HG02884 (cell line): ENCODE measurements around the gene LCORL.
"Not testable (repeated sequence)": the region's sequence is repeated elsewhere in the genome, so short reads cannot be mapped to it uniquely, and the experiment has no call there.

Experiments
- ATAC-seq: cut with Tn5 transposase; IDR thresholded peaks from one replicate; pipeline ENCODE4 v1.9.1; 2021; ENCODE audit warnings: mild to moderate bottlenecking, moderate library complexity; ENCODE audit not compliant: unreplicated experiment

Gene LCORL

DNA sequence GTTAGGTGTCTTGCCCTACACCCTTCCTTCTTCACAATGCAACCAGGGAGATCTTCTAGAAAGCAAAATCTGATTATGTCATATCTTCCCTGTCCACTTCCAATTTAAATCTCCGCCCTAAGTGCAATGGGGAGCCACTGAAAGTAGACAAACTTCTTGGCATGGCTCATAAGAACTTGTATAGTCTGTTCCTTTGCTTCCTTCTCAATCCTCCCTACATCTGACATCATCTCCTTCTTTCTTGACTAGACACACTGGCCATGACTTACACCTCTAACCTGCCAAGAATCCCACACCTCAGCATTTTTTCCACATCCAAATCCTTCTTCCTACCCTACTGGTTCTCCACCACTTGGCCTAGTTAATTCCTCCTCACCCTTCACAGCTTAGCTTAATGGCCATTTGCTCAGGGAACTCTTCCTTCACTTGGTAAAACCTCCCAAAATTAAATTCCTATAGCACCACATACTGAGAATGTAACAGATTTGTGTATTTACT, 155.6 kb downstream of the LCORL start:
- no peak for ATAC-seq

GRCh38 chr4:17861906-17862305, 159.6 kb downstream of the LCORL start:
- not testable (repeated sequence) for ATAC-seq

- no peak for ATAC-seq
These were observed 161.7 kb downstream of the LCORL start for GRCh38 chr4:17859793-17860406.

- ATAC-seq: no peak
These were observed 167.5 kb downstream of the LCORL start for GRCh38 chr4:17854036-17854435.

DNA sequence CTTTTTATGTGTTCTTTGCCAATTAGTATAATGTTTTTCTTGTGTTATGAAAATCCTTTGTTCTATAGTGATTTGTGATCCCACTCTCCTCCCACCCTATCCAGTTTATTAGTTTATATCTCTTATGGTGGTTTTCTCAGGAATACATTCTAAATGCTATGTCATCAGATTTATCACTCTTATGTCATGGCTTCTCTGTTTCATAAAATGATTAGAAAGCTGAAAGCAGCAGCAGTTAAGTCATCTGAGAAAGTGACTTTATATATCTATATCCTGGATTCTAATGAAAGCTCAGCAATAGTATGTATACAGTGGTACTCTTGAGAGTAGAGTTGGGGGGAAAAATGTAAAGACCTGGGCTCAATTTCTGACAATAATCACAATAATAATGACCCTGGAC, 169.6 kb downstream of the LCORL start:
- ATAC-seq: no peak

GRCh38 chr4:17850295-17850694, 171.3 kb downstream of the LCORL start:
- not testable (repeated sequence) for ATAC-seq

DNA sequence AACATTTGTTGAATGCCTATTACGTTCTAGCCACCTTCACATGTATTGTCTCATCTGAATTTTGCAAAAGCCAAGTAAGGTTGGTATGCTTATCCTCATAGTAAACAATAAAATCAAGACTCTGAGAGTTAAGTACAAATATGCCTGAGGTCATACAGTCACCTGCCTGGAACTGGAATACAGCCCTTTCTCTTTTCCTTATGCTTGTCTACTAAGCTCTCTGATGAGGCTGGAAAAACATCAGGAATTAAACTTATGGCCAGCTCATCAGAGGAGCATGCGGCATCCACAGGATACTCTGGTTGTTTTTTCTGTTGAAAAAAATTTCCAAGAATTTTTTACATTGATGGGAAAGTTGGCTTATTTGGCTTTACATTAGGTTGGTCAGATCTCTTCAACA, 175.3 kb downstream of the LCORL start:
- no peak for ATAC-seq

DNA sequence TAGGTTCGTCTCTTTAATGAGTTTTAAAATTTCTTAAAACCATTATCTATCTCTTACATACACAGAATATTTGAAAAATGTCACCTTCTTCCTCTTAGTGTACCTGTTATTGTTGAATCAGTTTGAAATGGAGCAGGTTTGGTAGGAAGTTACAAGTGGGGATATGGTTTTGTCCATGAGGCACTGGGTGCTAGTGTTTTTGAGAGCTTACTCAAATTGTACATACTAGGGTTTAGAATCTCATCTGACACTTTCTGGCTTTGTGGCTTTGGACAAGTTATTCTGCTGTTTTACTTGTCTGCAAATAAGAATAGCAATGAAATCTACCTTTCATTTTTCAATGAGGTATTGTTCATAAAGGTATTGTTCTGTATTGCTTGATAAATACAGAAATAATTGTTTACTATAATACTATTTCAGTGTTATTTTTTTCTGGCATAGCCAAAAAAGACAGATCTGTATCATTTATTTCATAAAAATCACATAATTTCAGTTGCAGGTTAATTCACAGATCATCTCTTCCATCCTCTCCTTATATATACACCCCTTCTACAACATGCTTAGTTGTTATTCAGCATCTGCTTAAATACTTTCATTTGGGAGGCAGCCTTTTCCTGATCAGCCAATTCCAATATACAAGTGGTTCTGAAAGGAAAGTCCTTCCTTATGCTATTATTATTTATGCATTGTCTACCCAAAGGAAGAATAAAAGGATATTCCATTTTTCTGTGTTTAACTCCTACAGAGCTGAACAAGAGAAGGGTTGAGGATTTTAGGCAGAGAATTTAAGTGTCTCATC, 197.5 kb downstream of the LCORL start:
- ATAC-seq: no peak

GRCh38 chr4:17817027-17817426, 204.5 kb downstream of the LCORL start:
- ATAC-seq: peak; percentile 78

DNA sequence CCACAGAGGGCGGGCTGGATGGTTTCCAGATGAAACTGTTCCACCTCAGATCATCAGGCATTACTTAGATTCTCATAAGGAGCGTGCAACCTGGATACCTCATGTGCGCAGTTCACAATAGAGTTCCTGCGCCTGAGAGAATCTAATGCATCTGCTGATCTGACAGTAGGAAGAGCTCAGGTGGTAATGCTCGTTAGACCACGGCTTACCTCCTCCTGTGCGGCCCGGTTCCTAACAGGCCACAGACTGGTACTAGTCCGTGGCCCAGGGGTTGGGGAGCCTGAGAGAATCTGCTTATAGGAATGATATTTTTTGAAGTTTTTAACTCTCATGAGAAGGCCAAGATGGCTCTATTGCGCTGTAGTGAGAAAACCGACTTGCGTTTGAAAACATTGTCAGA, 205.4 kb downstream of the LCORL start:
- ATAC-seq: no peak

DNA sequence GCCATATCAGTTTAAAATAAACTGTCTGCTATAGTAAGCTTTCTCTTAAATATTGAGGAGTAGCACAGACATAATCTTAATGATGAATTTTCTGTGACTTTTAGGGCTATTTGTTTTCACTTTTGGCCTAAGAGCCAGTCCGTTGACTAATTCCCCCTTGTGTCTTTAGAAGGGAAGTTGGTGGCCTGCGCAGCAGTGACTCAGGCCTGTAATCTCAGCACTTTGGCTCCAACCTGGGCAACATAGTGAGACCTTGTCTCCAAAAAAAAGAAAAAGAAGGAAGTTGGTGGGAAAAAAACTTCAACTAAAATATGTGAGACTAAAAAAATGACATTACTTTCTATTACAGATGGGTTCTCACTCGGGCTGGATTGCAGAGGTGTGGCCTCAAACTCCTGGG, 207.4 kb downstream of the LCORL start:
- ATAC-seq: no peak

GRCh38 chr4:17812801-17813200, 208.8 kb downstream of the LCORL start:
- no peak for ATAC-seq

DNA sequence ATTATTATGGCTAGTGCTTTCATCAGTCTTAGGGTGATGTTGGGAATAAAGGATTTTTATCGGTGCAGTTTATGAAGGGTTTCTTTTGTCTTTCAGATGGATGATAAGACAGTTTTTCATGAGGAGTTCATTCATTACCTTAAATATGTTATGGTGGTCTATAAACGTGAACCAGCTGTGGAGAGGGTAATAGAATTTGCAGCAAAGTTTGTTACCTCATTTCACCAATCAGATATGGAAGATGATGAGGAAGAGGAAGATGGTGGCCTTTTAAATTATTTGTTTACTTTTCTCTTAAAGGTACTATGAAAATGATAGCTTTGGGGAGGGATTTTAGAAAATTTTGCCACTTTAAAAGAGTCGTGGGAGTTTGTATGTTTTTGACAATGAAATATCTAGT, 209.4 kb downstream of the LCORL start:
- no peak for ATAC-seq

DNA sequence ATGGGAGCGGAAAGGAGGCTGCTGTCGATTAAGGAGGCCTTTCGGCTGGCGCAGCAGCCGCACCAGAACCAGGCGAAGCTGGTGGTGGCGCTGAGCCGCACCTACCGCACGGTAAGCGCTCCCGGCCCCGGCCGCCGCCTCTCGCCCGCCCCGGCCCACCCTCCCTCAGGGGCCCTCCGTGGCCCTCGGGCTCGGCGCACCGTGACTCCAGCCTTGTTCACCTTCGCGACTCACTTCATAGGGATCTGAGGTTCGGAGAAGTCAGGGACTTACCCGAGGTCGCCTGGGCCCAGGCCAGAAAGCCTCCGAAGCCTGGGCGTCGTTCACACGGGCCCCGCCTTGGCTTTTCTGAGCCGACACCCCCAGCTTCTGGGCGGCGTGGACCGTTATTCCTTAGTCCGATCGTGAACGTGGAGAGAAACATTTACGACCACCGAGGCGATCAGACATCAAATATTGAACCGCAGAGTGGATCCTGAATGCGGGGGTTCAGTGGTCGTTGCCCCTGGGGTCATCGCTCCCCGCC, 210.4 kb downstream of the LCORL start:
- peak; percentile 18 for ATAC-seq

GRCh38 chr4:17810260-17811077, 211.1 kb downstream of the LCORL start, which contains the start of the genes DCAF16 and NCAPG:
DCAF16 (minus strand) TSS chr4:17810757; CDS start chr4:17804141, 6,616 bp downstream.
NCAPG (plus strand) TSS chr4:17810979; CDS start chr4:17811078, 99 bp downstream.
- peak; percentile 83 for ATAC-seq

- ATAC-seq: no peak
These were observed 211.9 kb downstream of the LCORL start for GRCh38 chr4:17809667-17810066.

DNA sequence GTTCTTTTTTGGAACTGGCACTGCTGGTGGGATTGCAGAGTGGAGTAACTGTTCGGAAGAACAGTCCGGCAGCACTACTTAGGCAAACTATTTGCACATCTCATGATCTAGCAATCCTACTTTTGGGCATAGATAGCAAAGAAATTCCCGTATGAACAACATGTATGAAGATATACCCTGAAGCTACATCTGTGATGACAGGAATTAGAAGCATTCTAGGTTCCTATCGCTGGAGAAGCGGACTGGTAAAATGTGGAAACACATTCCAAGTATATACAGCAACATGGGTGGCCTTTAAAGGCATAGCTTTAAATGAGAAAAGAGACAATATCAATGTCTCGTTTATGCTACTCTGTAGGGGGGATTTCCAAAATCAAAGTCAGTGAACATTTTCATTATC, 214.1 kb downstream of the LCORL start:
- ATAC-seq: no peak

- peak; percentile 17 for ATAC-seq
These were observed 215.9 kb downstream of the LCORL start for GRCh38 chr4:17805580-17806155.

- ATAC-seq: no peak
These were observed 223.7 kb downstream of the LCORL start for GRCh38 chr4:17797808-17798207.

GRCh38 chr4:17794730-17795129, 226.8 kb downstream of the LCORL start:
- no peak for ATAC-seq
